Breast epithelium (tissue), 4 donors: ENCODE data around the gene WWOX. TPM values are rescaled to one million over a fixed set of nuclear protein-coding genes. Genes with fewer than 3 reads are reported as not detected.

Experiments used
- DNase-seq, 2 donors: peaks; one replicate each; pipeline ENCODE4 v3.0.0-alpha.2; 2019; ENCODE audit warnings: low spot score in 2 of 2
- H3K27ac ChIP-seq, 2 donors: fragments of 200-600 bp; sonication (generic) in 1 of 2; one replicate each; pipeline ENCODE4 v1.5.1; 2016 to 2019; ENCODE audit warnings: mild to moderate bottlenecking in 1 of 2
- H3K27me3 ChIP-seq, 2 donors: fragments of 200-600 bp; sonication (generic) in 1 of 2; one replicate each; pipeline versions ENCODE4 v1.5.1 to v1.6.0; 2017 to 2019; ENCODE audit warnings: control low read depth in 1 of 2, mild to moderate bottlenecking in 1 of 2
- H3K36me3 ChIP-seq: fragments of 200-600 bp; one replicate; pipeline ENCODE4 v1.5.1; 2019
- H3K4me1 ChIP-seq, 2 donors: fragments of 200-600 bp; sonication (generic); one replicate each; pipeline ENCODE4 v1.5.1; 2016 to 2019; ENCODE audit warnings: control low read depth in 1 of 2
- H3K4me3 ChIP-seq, 3 donors: fragments of 200-600 bp; sonication (generic); 1 replicate in 2 of 3; 2 replicates in 1 of 3; pipeline ENCODE4 v1.5.1; 2016 to 2019; ENCODE audit warnings: mild to moderate bottlenecking in 3 of 3, moderate library complexity in 2 of 3
- H3K9me3 ChIP-seq, 2 donors: fragments of 200-600 bp; sonication (generic) in 1 of 2; one replicate each; pipeline ENCODE4 v1.5.1; 2016 to 2019; ENCODE audit warnings: control low read depth in 1 of 2
- CTCF ChIP-seq, 3 donors: fragments of 450-650 bp; IDR thresholded peaks; one replicate each; pipeline ENCODE4 v1.5.1; 2016 to 2017; ENCODE audit warnings: antibody characterized with exemption in 3 of 3, mild to moderate bottlenecking in 3 of 3, moderate library complexity in 3 of 3
- POLR2A ChIP-seq: fragments of 450-650 bp; IDR thresholded peaks from one replicate; pipeline ENCODE4 v1.6.1; 2016; ENCODE audit warnings: antibody characterized with exemption, mild to moderate bottlenecking, moderate library complexity
- POLR2AphosphoS5 ChIP-seq, 3 donors: sonication (generic); formaldehyde crosslinking; IDR thresholded peaks; one replicate each; pipeline ENCODE4 v1.6.1; 2017; ENCODE audit warnings: antibody characterized with exemption in 3 of 3
- intact Hi-C: fragments of 100-400 bp; cut with DNase I; formaldehyde crosslinking; loops from one replicate; pipeline ENCODE4 v1.15.1; 2023; ENCODE audit warnings: low total_unique reads
- total RNA-seq, 3 donors: library from RNA; depleted of rRNA; stranded (reverse); fragments of >200 nt; gene quantifications; one replicate each; pipeline ENCODE4 v1.1.0, GENCODE V29; 2016

Gene WWOX
- total RNA-seq, 3 donors from 2014 or later, result 42.9 to 73.6 (median 43.4) TPM

GRCh38 chr16:79026117-79026516 is 926.7 kb downstream of the WWOX start:
- no peak for DNase-seq
- no peak overlapping the region for H3K27ac ChIP-seq
- no peaks in the 10 kb centered on the region for H3K27me3 ChIP-seq
- TF ChIP-seq CTCF (IDR thresholded peaks at IDR 0.05), result no peak
- no peak for TF ChIP-seq POLR2A
- no peak for TF ChIP-seq POLR2AphosphoS5 (IDR thresholded peaks at IDR 0.05)
- intact Hi-C loops, result no loop called here
- H3K4me1 ChIP-seq, result no peaks in the 10 kb centered on the region
- no peaks in the 10 kb centered on the region for H3K9me3 ChIP-seq
- H3K36me3 ChIP-seq, result no peaks in the 10 kb centered on the region
- H3K4me3 ChIP-seq, result no peak overlapping the region

- TF ChIP-seq POLR2AphosphoS5 (IDR thresholded peaks at IDR 0.05) (no peak), CTCF (IDR thresholded peaks at IDR 0.05) (no peak), POLR2A (no peak)
- intact Hi-C loops, result no loop called here
- no peak for DNase-seq
- no peaks in the 10 kb centered on the region for H3K27me3 ChIP-seq
- H3K27ac ChIP-seq, result no peak overlapping the region
- H3K4me1 ChIP-seq, result no peaks in the 10 kb centered on the region
- H3K9me3 ChIP-seq, result no peaks in the 10 kb centered on the region
- H3K4me3 ChIP-seq, result no peak overlapping the region
- H3K36me3 ChIP-seq, result no peaks in the 10 kb centered on the region
These were observed 937.1 kb downstream of the WWOX start for GRCh38 chr16:79036541-79036940.

- TF ChIP-seq CTCF (IDR thresholded peaks at IDR 0.05) (no peak), POLR2AphosphoS5 (IDR thresholded peaks at IDR 0.05) (no peak), POLR2A (no peak)
- H3K4me3 ChIP-seq, result no peak overlapping the region
- intact Hi-C loops, result no loop called here
- no peaks in the 10 kb centered on the region for H3K27me3 ChIP-seq
- H3K4me1 ChIP-seq, result no peaks in the 10 kb centered on the region
- no peaks in the 10 kb centered on the region for H3K36me3 ChIP-seq
- DNase-seq, result no peak
- H3K9me3 ChIP-seq, result no peaks in the 10 kb centered on the region
- H3K27ac ChIP-seq, result no peak overlapping the region
These were observed 938.3 kb downstream of the WWOX start for GRCh38 chr16:79037521-79038373.

GRCh38 chr16:79041206-79041605 is 941.8 kb downstream of the WWOX start:
- no peaks in the 10 kb centered on the region for H3K9me3 ChIP-seq
- intact Hi-C loops, result no loop called here

More at GRCh38 chr16:79041206-79041605, 941.8 kb downstream of the WWOX start:
- no peak for TF ChIP-seq POLR2AphosphoS5 (IDR thresholded peaks at IDR 0.05)
- no peak for TF ChIP-seq CTCF (IDR thresholded peaks at IDR 0.05)
- TF ChIP-seq POLR2A, result no peak
- Histone ChIP-seq H3K27ac (no peak overlapping the region), H3K36me3 (no peaks in the 10 kb centered on the region), H3K4me1 (no peaks in the 10 kb centered on the region), H3K27me3 (no peaks in the 10 kb centered on the region), H3K4me3 (no peak overlapping the region)
- no peak for DNase-seq
